ENCODE measurements around the gene DLG2.

DNA sequence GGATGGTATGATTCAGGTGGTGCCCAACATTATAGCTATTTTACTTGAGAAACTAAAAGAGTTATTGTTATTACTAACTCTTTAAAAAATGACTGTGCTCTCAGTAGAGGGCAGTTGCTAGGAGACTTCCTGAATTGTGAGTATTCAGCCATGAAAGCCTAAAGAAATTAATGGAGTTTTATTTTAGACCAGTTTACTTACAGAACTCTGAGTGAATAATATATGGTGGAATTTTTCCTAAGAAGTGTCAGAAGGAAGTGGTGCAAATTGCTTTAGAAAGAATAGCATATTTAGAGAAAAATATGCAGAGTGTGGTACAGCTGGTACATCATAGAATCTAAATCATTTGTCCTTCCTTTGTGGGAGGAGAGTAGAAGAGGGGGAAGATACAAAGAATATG is 1651.1 kb downstream of the DLG2 start:
- TF ChIP-seq, protein P1, sequence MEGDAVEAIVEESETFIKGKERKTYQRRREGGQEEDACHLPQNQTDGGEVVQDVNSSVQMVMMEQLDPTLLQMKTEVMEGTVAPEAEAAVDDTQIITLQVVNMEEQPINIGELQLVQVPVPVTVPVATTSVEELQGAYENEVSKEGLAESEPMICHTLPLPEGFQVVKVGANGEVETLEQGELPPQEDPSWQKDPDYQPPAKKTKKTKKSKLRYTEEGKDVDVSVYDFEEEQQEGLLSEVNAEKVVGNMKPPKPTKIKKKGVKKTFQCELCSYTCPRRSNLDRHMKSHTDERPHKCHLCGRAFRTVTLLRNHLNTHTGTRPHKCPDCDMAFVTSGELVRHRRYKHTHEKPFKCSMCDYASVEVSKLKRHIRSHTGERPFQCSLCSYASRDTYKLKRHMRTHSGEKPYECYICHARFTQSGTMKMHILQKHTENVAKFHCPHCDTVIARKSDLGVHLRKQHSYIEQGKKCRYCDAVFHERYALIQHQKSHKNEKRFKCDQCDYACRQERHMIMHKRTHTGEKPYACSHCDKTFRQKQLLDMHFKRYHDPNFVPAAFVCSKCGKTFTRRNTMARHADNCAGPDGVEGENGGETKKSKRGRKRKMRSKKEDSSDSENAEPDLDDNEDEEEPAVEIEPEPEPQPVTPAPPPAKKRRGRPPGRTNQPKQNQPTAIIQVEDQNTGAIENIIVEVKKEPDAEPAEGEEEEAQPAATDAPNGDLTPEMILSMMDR (IDR thresholded peaks at IDR 0.05): no peak
- no peak for TF ChIP-seq POLR2A (IDR thresholded peaks at IDR 0.05)
